Activated T-cell treated with anti-CD3 and anti-CD28 coated beads, Interleukin-2, amount 50 U/mL, for 72 hours (primary cell): ENCODE results near the gene ZBTB9. TPM values are rescaled to one million over a fixed set of nuclear protein-coding genes. Genes with fewer than 3 reads are reported as not detected.

ENCODE experiments used
- ATAC-seq, 2 donors: fragments of 150-1000 bp; cut with Tn5 transposase; replicated peaks in 1 of 2; 2 replicates each; pipeline ENCODE4 v1.10.0; 2021; ENCODE audit warnings: moderate library complexity in 2 of 2, mild to moderate bottlenecking in 1 of 2
- DNase-seq, 2 donors: peaks; one replicate each; pipeline ENCODE4 v3.0.0; 2021 to 2022; ENCODE audit warnings: mixed read lengths in 1 of 2
- H3K27ac Mint-ChIP-seq: one replicate; pipeline ENCODE4 v1.8.0; 2022; ENCODE audit warnings: mild to moderate bottlenecking, moderate library complexity, mixed read lengths
- H3K27me3 Mint-ChIP-seq: one replicate; pipeline ENCODE4 v1.8.0; 2022; ENCODE audit warnings: low read depth, mixed read lengths
- H3K36me3 Mint-ChIP-seq, 2 donors: one replicate each; pipeline ENCODE4 v1.8.0; 2022; ENCODE audit warnings: mixed read lengths in 2 of 2, mild to moderate bottlenecking in 1 of 2; ENCODE audit not compliant: insufficient read depth in 2 of 2
- H3K4me1 Mint-ChIP-seq: one replicate; pipeline ENCODE4 v1.8.0; 2022; ENCODE audit warnings: low read depth, mixed read lengths
- H3K4me3 Mint-ChIP-seq, 2 donors: one replicate each; pipeline ENCODE4 v1.8.0; 2022; ENCODE audit warnings: mild to moderate bottlenecking in 2 of 2, mixed read lengths in 2 of 2, moderate library complexity in 2 of 2
- H3K9me3 Mint-ChIP-seq, 2 donors: one replicate each; pipeline ENCODE4 v1.8.0; 2022; ENCODE audit warnings: mixed read lengths in 2 of 2
- total RNA-seq, 2 donors: library from RNA; stranded (reverse); gene quantifications; one replicate each; pipeline ENCODE4 v1.2.3, GENCODE V29; 2022

The ZBTB9 gene
- total RNA-seq, 2 donors from 2014 or later: 10.2 to 13.6 TPM

DNA sequence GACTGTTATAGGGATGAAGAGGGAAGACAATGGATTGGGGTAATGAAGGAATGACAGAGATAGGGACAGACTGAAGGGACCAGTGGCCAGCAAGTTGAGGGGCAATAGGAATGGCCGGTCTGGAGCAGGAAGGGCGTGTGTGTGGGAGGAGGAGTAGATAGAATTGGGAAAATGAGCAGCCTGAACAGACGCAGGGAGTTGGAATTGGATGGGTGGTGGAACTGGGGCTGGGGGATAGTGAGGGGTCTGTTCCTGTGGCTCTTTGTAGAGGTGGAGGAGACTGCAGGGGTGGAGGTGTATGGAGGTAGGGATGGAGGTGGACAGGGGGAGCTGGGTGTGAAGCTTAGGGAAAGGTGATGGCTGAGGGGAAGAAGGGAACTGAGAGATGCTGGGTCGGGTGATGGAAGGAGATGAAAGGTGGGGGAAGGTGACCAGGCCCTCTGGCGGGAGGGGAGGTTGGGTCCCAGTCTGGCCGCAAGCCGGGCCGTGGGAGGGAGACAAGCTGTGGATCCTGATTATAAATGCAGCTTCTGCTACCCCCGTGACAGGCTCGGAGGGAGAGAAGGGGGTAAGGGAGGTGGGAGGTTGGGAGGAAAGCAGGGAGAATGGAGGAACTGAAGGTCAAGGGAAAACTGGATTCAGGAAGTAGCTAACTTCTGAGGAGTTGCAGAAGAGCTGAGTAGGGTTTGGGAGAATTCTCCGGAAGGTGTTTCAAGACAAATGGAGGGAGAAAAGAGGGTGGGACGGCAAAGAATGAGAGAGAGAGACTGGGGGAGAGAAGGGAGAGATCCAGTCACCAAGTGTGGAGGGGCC is 29.3 kb upstream of the ZBTB9 start:
- H3K9me3 Mint-ChIP-seq: no peaks in the 10 kb centered on the region
- H3K4me3 Mint-ChIP-seq: peak overlapping the region; percentile 94 to 96
- no peak for DNase-seq
- peaks cover 78% of the 10 kb centered on the region for H3K4me1 Mint-ChIP-seq
- H3K27ac Mint-ChIP-seq: peak overlapping the region; percentile 86
- H3K36me3 Mint-ChIP-seq: peaks cover 11 to 12% of the 10 kb centered on the region in 2 donors
- ATAC-seq: no peak
- H3K27me3 Mint-ChIP-seq: no peaks in the 10 kb centered on the region

DNA sequence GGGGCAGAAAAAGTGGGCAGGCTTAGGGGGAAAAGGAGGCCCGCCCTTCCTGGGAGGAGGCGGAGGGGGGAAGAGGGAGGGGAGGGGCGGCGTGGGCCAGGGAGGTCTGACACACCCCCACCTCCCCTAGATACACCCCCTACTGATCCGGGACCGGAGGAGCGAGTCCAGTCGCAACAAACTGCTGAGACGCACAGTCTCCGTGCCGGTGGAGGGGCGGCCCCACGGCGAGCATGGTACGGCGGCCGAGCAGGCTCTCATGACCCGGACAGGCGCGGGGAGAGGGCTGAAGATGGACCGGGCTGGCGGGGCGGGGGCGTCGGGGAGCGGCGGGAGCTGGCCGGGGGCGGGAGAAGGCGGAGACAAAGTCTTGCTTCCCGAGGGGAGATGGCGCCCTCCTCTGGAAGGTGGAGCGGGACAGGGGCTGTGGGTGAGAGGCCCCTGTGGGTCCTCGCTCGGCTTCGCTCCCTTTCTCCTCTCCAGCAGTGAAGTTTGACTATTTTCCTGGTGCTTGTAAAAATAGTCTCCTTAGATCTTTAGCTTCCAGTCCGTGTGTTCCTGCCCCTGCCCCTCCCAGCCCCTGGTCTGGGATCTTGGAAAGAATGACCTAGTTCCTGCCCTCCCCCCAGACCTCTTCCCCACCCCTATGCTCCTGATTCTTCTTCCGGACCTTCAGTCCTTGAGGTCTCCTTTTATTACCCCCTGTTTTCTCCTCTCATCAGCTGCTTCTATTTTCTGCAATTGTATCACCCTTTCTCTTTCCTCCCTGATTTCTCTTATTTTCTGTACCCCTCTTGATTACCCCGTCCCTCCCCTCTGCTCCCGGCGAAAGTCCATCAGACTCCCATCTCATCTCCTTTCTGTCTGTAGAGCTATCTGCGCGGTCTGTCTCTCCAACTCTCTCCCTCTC is 28.5 kb upstream of the ZBTB9 start:
- Mint-ChIP-seq H3K9me3 (no peaks in the 10 kb centered on the region), H3K27me3 (no peaks in the 10 kb centered on the region), H3K4me3 (peak overlapping the region; percentile 94 to 96), H3K4me1 (peaks cover 80% of the 10 kb centered on the region), H3K27ac (peak overlapping the region; percentile 92), H3K36me3 (peaks cover 11 to 12% of the 10 kb centered on the region in 2 donors)
- DNase-seq: peak; percentile 85 to 88
- ATAC-seq: peak; percentile 67 to 68

DNA sequence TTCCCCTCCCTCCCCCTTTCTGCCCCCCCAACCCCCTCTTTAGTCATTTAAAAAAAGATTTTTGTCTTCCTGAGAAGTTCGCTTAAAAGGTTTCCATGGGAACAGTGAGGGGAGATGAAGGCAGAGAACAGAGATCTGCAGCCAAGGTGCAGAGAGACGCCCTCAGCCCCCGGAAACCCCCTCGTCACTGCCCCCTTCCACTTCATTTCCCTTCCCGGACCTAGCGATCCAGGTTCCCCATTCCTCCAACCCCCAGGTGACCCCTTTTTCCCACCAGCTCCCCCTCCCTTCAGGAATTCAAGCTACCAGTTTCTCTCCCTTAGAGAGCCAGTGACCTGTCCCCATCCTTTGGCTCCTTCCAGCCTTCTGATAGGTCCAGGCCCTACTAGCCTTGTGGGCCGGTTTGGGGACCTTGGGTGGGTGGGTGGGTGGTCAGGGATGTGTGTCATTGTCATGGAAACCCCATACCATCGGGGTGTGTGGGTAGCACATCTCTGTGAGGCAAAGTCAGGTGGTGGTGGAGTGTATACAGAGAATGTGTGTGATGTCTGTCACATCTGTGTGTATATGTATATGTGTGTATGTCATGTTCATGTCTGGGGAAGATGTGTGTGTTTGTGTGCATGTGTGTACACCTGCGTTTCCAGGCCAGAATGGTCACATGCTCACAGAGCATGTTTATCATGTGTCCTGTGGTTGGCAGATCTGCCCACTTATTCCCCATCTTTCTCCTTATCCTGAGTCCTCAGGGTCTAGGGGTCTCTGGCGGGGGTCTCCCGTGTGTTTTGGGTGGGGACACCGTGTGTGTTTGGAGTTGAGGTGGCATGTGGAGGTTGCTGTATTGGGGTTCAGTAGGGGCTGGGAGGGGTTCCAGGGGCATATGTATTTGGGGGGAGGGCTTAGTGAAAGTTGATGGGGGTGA is 27.5 kb upstream of the ZBTB9 start:
- H3K4me3 Mint-ChIP-seq: peak overlapping the region; percentile 94 to 96

DNA sequence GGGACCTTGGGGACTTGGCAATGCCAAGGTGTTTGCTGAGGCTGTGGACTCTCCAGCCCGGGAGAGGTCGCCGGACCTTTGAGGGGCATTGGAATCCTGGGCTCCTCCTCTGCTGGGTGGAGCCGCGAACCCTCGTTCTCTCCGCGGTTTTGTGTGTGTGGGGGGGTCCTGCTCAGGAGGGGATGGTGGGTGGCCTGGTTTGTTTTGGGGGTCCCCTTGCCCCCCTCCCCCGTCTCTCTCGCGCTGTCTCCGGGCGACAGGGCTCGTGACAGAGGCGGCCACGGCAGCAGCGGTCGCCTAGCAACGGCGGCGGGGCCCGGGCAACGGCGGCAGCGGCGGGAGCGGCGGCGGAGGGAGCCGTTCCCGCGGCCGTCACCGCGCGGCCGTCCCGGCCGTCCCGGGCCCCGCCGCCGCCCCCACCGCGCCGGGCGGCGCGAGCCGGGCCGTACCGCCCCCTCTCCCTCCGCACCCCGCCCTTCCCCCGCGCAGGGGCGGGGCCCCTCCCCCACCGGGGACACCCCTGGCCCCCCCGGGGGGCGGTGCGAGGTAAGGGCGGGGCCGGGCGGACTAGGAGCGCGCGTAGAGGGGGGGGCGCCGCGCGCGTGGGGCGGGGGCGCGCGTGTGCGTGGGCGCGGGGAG is 26.7 kb upstream of the ZBTB9 start:
- ATAC-seq (peak in 1 of 2 donors; percentile 14), DNase-seq (peak; percentile 70 to 71)
- Mint-ChIP-seq H3K4me1 (peaks cover 85% of the 10 kb centered on the region), H3K36me3 (peaks cover 12% of the 10 kb centered on the region in 2 donors), H3K9me3 (no peaks in the 10 kb centered on the region), H3K4me3 (peak overlapping the region; percentile 94 to 96), H3K27ac (peak overlapping the region; percentile 49), H3K27me3 (no peaks in the 10 kb centered on the region)

More for the DNA sequence above, 27.5 kb upstream of the ZBTB9 start:
- no peak for DNase-seq
- Mint-ChIP-seq H3K27me3 (no peaks in the 10 kb centered on the region), H3K4me1 (peaks cover 79% of the 10 kb centered on the region), H3K9me3 (no peaks in the 10 kb centered on the region), H3K36me3 (peaks cover 11 to 12% of the 10 kb centered on the region in 2 donors), H3K27ac (peak overlapping the region; percentile 92)
- peak; percentile 12 to 21 for ATAC-seq

DNA sequence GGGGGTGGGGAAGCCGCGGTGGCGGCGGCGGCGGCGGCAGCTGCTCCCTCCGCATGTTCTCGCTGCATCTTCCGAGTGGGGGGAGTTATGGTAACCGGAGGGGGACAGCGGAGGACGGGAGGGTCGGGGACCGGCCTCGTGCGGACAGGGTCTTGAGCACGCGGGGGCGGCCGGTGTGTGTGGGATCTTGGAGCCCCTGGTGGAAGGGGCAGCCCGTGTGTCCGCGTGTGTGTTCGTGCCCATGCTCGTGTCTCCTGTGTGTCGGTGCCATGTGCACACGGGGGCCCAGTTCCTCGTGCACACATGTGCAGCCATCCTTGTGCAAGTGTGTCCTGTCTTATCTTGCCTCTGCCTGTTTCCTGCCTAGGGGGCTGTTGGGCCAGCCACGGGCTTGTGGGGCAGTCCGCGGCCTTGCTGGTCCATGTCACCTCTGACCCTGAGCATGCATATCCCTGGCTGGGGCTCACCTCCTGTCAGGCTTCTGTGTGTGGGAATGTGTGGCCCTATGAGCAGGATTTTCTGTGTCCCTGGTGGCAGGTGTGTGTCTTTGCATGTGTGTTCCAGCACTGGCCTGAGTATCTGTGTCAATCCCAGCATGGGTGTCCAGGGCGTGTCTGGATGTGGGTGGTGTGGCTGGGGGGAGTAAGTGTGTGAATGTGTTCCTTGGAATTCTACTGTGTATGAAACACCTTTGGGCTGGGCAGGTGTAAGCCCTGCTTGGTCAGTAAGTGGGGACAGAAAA is 26.0 kb upstream of the ZBTB9 start:
- Mint-ChIP-seq H3K27ac (peak overlapping the region; percentile 64), H3K9me3 (no peaks in the 10 kb centered on the region), H3K27me3 (no peaks in the 10 kb centered on the region), H3K36me3 (peaks cover 12 to 13% of the 10 kb centered on the region in 2 donors), H3K4me1 (peaks cover 85% of the 10 kb centered on the region), H3K4me3 (peak overlapping the region; percentile 88 to 89)
- peak in 1 of 2 donors; percentile 44 for DNase-seq
- peak in 1 of 2 donors; percentile 8 for ATAC-seq

DNA sequence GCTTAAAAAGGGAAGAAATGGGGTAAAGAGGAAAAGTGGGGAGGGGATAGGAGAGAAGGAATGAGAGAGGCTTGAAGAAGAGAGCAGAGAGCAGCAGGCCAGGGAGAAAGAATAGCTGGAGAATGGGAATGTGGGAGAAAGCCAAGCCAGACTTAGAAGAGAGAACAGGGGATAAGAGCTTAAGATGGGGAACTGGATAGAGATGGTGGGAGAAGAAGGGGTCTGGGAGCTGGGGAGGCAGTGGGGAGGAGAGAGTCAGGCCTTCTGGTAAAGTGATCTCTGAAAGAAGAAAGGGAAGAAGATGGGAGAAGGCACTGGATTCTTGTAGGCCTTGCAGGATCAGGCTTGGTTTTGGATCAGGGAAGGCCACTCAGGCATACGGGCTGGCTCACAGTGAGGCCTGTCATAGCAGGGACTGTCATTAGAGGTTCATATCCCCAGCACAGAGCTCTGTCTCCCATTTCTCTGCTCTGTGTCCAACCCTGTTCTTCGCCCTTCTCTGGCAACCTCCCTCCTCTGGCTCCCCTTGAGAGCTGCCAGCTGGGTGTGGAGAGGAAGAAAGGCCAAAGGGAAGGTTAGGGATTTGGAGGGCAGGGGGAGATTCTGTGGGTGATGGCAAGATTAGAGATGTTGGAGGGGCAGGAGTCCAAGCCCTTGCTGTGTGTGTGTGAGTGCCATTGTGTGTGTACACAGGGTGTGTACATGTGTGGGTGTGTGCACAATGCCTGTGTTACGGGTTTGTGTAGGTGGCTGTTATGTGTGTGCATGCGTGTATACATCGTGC is 25.2 kb upstream of the ZBTB9 start:
- H3K27me3 Mint-ChIP-seq: no peaks in the 10 kb centered on the region
- no peak for ATAC-seq
- H3K4me3 Mint-ChIP-seq: peak overlapping the region; percentile 88 to 89
- no peak for DNase-seq
- H3K4me1 Mint-ChIP-seq: peaks cover 84% of the 10 kb centered on the region
- H3K27ac Mint-ChIP-seq: peak overlapping the region; percentile 64
- H3K36me3 Mint-ChIP-seq: peaks cover 9% of the 10 kb centered on the region in 2 donors
- no peaks in the 10 kb centered on the region for H3K9me3 Mint-ChIP-seq

DNA sequence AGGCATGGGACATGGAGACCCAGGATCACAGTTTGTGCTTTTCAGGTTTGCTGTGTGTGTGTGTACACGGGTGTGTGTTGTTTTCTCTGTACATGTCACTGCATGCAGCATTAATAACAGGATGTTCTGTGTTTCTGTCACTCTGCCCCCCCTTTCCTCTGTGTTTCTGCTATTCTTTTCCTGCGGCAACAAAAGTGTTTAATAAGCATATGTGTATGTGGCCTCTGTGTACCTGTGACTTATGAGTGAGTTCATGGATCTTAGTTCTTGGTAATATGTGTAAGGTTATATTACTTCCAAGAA is 24.7 kb upstream of the ZBTB9 start:
- peak overlapping the region; percentile 59 for H3K27ac Mint-ChIP-seq
- H3K9me3 Mint-ChIP-seq: no peaks in the 10 kb centered on the region
- no peak for DNase-seq
- H3K4me3 Mint-ChIP-seq: peak overlapping the region; percentile 88 to 89
- peaks cover 79% of the 10 kb centered on the region for H3K4me1 Mint-ChIP-seq
- no peaks in the 10 kb centered on the region for H3K27me3 Mint-ChIP-seq
- peaks cover 5 to 6% of the 10 kb centered on the region in 2 donors for H3K36me3 Mint-ChIP-seq
- no peak for ATAC-seq

DNA sequence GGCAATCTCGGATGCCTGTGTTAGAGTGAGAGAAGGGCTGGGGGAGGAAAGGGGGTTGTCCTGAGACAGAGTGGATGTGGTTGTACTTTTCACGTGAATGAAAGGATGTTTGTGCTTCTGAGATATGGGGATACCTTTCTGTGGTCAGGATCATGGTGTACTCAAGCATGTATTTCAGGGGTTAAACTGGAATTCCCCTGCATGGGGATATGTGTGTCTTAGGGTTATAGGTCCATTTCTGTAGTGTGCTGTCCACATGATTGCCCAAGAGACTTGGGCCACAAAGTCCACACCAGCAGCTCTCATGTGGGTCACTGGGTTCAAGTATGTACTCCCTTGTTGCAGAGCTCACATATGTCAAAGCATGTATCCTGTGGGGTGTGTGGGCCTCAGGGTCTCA is 24.0 kb upstream of the ZBTB9 start:
- Mint-ChIP-seq H3K36me3 (peaks cover 5 to 6% of the 10 kb centered on the region in 2 donors), H3K4me1 (peaks cover 73% of the 10 kb centered on the region), H3K27me3 (no peaks in the 10 kb centered on the region), H3K27ac (peak overlapping the region; percentile 59), H3K9me3 (no peaks in the 10 kb centered on the region), H3K4me3 (peak overlapping the region; percentile 88 to 89)
- ATAC-seq: peak in 1 of 2 donors; percentile 2
- DNase-seq: no peak

DNA sequence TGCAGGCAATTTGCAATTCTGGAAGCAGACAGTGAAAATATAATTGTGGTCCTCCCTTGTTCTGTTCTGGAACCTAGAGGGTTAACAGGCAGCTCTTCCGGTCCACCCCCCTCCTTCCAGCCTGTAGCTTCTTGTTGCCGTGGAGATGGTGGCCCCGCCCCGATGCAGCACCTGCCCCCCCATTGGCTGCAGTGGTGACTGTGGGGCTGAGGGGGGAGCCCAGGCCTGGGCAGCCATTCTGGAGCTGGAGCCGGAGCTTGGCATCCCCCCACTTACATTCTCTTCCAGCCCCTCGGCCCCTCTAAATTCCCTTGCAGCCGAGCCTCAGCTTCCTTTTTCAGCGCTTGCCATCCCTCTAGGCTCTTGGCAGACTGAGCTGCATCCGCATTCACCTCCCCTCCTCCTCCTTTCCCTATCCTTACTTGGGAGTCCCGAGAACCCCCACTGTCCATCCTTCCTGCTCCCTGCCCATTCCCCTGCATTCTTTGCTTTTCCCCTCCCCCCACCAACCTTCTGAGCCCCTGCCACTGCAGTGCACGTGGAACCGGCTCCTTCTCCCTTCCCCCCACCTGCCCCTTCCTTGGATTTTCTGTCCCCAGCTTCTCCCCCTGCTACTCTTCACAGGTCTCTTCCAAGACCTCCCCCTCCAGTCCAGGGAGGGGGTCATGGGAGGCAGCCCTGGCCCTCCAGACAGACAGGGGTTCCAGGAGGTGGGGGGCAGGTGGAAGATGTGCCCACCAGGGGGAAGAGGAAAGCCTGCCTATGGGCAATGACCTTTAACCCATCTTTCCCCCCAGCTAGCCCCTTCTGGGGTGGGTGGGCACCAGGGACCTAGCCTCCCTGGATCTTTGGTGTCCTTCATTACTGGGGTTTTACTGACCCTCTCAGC is 23.1 kb upstream of the ZBTB9 start:
- H3K4me1 Mint-ChIP-seq: peaks cover 68% of the 10 kb centered on the region
- peak; percentile 80 to 83 for DNase-seq

DNA sequence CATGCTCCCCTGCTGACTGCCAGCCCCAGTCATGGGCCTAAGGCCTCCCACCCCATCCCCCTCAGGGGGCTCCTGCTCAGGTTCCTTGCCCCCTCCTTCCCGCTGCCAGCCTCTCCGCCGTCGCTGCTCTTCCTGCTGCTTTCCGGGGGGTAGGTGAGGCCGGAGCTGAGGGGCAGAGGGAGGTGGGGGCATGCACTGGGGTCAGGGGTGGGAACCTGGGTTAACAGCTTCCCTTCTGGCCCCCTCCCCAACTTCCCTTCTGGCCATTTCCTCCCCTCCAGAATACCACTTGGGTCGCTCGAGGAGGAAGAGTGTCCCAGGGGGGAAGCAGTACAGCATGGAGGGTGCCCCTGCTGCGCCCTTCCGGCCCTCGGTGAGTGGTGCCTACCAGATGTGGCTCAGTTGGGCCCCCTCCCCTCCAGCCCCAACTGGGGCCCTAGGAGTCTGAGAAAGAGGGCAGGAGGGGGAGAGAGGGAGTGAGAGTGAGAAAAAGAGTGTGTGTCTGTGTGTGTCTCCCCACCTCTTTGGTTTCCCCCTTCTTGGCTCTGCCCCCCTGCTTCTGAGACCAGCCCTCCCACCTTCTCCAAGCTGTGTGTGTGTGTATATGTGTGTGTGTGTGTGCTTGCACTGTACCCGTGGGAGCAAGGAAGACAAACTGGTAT is 22.4 kb upstream of the ZBTB9 start:
- DNase-seq (no peak), ATAC-seq (no peak)
- Mint-ChIP-seq H3K27me3 (no peaks in the 10 kb centered on the region), H3K4me1 (peaks cover 62% of the 10 kb centered on the region), H3K27ac (no peak overlapping the region), H3K4me3 (peak overlapping the region; percentile 53 to 88), H3K9me3 (no peaks in the 10 kb centered on the region), H3K36me3 (peaks cover 6% of the 10 kb centered on the region in 2 donors)

More for the DNA sequence above, 23.1 kb upstream of the ZBTB9 start:
- peaks cover 5 to 7% of the 10 kb centered on the region in 2 donors for H3K36me3 Mint-ChIP-seq
- no peaks in the 10 kb centered on the region for H3K9me3 Mint-ChIP-seq
- peak overlapping the region; percentile 88 to 89 for H3K4me3 Mint-ChIP-seq
- no peaks in the 10 kb centered on the region for H3K27me3 Mint-ChIP-seq
- ATAC-seq: peak; percentile 72
- no peak overlapping the region for H3K27ac Mint-ChIP-seq
